ENCODE results near the gene PEAK3.
A peak's percentile ranks its signal among the peaks of the same experiment; 100 is the strongest.

Gene PEAK3

DNA sequence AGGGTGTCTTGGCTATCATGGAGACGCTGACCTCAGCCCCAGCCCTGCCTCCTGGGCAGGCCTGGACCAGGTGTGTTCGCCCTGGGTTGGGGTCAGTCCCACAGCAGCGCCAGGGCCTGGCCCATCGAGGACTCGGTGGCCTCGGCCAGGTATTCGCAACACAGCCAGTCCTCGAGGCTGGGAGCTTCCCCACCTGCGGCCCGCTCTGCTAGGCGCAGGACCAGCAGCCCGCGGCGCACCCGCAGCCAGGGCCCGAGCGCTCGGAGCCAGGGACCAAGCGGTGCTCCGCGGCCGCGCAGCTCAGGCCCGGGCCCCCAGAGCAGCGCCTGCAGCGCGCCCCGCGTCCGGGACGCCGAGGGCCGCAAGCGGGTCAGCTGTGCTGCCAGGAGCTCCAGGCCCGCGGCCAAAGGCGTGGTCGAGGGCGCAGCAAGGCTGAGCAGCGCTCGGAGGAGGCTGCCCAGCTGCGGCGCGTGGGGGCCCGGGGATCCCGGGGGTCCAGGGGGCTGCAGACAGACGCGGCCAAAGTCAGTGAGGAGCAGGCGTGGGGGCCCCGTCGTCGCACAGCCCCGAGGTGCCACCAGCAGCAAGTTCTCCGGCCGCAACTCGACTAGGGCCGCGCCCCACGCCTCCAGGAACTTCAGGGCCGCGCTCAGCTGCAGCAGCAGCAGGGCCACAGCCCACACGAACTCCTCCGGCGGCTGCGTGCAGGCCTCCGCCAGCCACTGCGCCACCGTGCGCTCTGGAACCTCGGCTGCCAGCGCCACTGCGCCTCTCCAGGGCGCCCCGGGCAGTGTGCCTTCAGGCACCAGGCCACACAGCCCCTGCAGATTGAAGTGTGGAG, 6.2 kb downstream of the PEAK3 start:
- no peak for TF ChIP-seq GATA1 (IDR thresholded peaks at IDR 0.05; ENCODE audit: low read depth, low read length)
- TF ChIP-seq POLR2A (IDR thresholded peaks at IDR 0.05; ENCODE audit: low read length): no peak

GRCh38 chr19:2274931-2275535, 6.9 kb downstream of the PEAK3 start:
- peak; percentile 57 to 64 for DNase-seq
- TF ChIP-seq GATA1 (IDR thresholded peaks at IDR 0.05; ENCODE audit: low read depth, low read length) (no peak), POLR2A (IDR thresholded peaks at IDR 0.05; ENCODE audit: low read length) (no peak)

More for the DNA sequence above, 6.2 kb downstream of the PEAK3 start:
- no peak for DNase-seq

DNA sequence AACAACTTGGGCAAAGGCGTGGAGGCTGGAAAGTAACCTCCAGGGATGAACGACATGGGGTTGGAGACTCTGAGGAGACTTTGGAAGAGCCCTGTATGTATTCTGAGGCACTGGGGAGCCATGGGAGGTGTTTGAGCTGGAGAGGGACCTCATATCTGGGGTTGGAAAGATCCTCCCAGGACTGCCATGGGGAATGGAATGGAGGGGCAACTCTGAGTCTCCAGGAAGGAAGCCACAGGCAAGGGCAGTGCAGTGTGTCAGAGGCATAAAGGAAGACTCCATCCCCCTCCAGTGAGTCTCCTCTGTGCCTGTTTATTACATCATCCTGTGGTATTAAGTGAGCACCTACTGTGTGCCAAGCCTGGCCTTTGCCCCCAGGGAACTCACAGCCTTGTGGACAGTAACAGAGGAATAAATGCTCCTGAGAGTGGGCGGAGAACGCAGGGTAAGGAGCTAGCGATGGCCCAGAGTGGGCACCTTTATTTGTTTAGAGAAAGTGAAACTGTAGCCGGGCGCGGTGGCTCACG, 7.7 kb downstream of the PEAK3 start:
- TF ChIP-seq POLR2A (IDR thresholded peaks at IDR 0.05; ENCODE audit: low read length): no peak
- no peak for TF ChIP-seq GATA1 (IDR thresholded peaks at IDR 0.05; ENCODE audit: low read depth, low read length)
- no peak for DNase-seq

GRCh38 chr19:2273356-2274184, 8.4 kb downstream of the PEAK3 start:
- DNase-seq: peak; percentile 91 to 92

DNA sequence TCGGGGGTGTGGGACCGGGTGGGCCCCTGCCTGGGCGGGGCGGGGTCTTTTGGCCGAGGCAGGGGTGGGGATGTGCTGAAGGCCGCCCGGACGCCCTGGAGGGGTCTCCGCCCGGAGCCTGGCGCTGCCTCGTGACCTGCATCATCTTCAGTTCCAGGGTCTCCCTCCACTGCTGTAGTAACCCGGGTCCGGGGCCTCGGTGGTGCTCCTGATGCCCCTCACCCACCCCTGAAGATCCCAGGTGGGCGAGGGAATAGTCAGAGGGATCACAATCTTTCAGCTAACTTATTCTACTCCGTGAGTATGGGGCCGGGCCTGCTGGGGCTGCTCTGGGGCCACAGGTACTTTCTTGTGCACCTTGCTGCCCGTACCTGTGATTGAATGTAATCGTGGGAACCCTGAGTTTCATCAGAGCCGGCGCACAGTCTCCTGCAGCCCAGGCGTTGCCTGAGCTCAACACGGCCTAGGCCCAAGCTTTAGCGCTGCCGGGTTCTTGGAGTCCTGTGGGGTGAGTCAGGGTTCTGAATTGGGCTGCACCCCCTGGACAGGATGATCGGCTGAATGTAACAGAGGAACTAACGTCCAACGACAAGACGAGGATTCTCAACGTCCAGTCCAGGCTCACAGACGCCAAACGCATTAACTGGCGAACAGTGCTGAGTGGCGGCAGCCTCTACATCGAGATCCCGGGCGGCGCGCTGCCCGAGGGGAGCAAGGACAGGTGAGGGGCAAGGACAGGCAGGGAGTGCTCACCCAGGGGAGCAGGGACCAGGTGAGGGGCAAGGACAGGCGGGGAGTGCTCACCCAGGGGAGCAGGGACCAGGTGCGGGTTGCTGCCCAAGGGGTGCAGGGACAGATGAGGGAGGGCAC, 10.5 kb downstream of the PEAK3 start:
- peak in 1 of 2 experiments; percentile 48 for DNase-seq
- no peak for TF ChIP-seq GATA1 (IDR thresholded peaks at IDR 0.05; ENCODE audit: low read depth, low read length)
- no peak for TF ChIP-seq POLR2A (IDR thresholded peaks at IDR 0.05; ENCODE audit: low read length)

More at GRCh38 chr19:2273356-2274184, 8.4 kb downstream of the PEAK3 start:
- no peak for TF ChIP-seq POLR2A (IDR thresholded peaks at IDR 0.05; ENCODE audit: low read length)
- no peak for TF ChIP-seq GATA1 (IDR thresholded peaks at IDR 0.05; ENCODE audit: low read depth, low read length)

GRCh38 chr19:2270423-2271233, 11.3 kb downstream of the PEAK3 start:
- peak; percentile 90 to 95 for DNase-seq
- TF ChIP-seq POLR2A (IDR thresholded peaks at IDR 0.05; ENCODE audit: low read length) (peak; percentile 54), GATA1 (IDR thresholded peaks at IDR 0.05; ENCODE audit: low read depth, low read length) (no peak)

DNA sequence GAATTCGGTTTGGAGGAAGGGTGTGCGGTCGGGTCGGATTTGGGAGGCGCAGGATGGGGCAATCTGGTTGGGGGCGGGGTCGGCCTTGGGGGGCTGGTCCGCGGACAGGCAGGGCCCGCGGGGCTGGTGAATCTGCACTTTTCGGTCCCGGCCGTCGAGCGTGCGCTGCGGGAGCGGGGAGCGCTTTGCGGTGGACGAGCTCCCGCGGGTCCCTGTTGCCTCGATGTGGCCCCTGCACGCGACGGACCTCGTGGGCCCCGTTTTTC, 11.9 kb downstream of the PEAK3 start:
- TF ChIP-seq POLR2A (IDR thresholded peaks at IDR 0.05; ENCODE audit: low read length) (no peak), GATA1 (IDR thresholded peaks at IDR 0.05; ENCODE audit: low read depth, low read length) (no peak)
- peak; percentile 76 to 87 for DNase-seq

- peak; percentile 98 to 99 for DNase-seq
- no peak for TF ChIP-seq GATA1 (IDR thresholded peaks at IDR 0.05; ENCODE audit: low read depth, low read length)
- TF ChIP-seq POLR2A (IDR thresholded peaks at IDR 0.05; ENCODE audit: low read length): peak; percentile 99
Observed at GRCh38 chr19:2269244-2270156, 12.5 kb downstream of the PEAK3 start.

DNA sequence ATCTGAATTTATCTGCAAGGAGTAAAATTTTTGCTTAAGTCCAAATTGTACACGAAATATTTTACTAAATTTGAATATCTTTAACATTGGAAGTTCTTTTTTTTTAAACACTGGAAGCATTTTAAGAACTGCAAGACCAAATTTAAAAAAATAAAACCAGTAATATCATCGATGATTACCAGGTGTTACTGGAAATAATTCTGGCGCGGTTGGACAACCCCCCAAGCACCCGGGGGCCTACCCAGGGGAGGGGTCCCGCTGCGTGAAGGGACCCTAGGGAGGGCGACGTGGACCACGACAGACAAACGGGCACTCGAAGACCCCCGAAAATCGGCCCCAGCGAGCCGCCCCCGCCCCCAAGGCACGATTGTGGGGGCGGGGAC, 13.1 kb downstream of the PEAK3 start:
- TF ChIP-seq POLR2A (IDR thresholded peaks at IDR 0.05; ENCODE audit: low read length) (no peak), GATA1 (IDR thresholded peaks at IDR 0.05; ENCODE audit: low read depth, low read length) (no peak)
- no peak for DNase-seq

DNA sequence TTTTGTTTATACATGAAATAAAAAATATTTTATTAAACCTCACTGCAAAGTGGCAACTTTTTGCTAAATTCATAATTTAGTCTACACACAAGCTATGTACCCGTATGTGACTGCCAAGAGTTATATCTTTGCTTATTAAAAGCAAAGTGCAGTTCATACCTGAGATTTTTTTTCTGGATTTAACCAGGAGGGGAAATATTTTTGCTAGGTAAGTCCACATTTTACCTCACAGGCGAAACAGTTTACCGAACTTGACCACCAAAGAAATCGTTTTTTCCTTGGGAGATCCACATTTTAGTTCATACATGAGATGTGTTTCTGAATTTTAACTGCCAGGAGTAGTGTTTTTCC, 13.5 kb downstream of the PEAK3 start:
- DNase-seq: peak in 1 of 2 experiments; percentile 55
- TF ChIP-seq GATA1 (IDR thresholded peaks at IDR 0.05; ENCODE audit: low read depth, low read length) (no peak), POLR2A (IDR thresholded peaks at IDR 0.05; ENCODE audit: low read length) (no peak)

- TF ChIP-seq POLR2A (IDR thresholded peaks at IDR 0.05; ENCODE audit: low read length) (peak; percentile 32), GATA1 (IDR thresholded peaks at IDR 0.05; ENCODE audit: low read depth, low read length) (no peak)
- DNase-seq: peak; percentile 78 to 83
Observed at GRCh38 chr19:2266183-2266993, 15.6 kb downstream of the PEAK3 start.
